ENCODE measurements around the gene HDAC7.

HDAC7 gene

DNA sequence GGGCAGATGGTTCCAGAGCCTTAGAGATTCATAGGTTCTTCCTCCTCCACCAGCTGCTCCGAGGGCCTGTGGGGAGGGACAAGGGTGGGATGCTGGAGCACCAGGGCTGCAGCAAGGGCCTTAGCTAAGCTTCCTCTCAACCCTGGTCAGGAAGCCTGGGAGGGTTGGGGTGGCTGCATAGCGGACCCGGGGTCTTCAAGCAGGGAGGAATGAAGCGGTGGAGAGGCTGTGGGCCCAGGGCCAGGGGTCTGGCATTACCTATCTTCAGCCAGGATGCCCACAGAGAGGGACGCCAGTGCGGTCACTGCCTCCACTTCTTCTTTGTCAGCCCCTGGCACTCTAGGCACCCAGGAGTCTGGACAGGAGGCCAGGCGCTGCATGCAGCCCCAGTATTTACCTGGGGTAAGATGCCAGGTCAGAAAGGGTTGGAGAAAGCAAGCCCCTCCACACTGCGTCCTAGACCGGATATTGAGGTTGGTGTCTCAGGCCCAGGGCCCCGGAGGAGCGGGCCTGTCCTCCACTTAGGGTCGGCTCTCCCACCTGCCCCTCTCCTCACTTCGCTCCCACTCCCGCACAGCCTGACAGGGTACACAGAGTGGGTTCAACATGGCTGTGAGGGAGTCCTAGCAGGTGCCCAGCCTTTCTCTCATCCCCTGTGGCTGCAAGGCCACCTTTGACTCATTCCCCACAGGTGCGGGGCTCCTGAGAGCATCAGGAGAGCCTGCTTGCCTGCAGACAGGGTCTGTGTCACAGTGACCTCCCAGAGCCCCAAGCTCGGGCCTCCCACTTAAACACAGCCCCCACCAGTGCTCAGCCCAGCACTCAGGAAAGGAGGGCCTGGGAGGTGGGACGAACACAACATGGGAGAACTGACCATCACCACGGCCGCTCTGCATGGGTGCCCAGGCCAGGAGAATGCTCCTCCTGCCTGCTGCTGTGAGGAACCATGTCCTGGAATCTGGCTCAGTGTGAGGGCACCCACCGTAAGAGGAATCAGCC is 35.6 kb downstream of the HDAC7 start:
- Histone ChIP-seq H3K27me3 (replicated peaks in 2 of 5; ENCODE audit: control insufficient read depth in 4 of 5, insufficient read depth in 5 of 5, low read length in 4 of 5) (no peaks in the 10 kb centered on the region), H3K4me1 (ENCODE audit: control extremely low read depth in 1 of 4, control insufficient read depth in 4 of 4, insufficient read depth in 4 of 4, low read length in 3 of 4) (peaks cover 0 to 12% (median 7%) of the 10 kb centered on the region in 4 experiments), H3K36me3 (ENCODE audit: control insufficient read depth in 4 of 4, insufficient read depth in 4 of 4, low read length in 3 of 4) (peaks cover 14 to 92% (median 77%) of the 10 kb centered on the region in 4 experiments), H3K27ac (ENCODE audit: insufficient read depth in 1 of 2, low read depth in 1 of 2, low read length in 2 of 2, poor library complexity in 1 of 2, severe bottlenecking in 2 of 2) (no peak overlapping the region), H3K9me3 (ENCODE audit: control extremely low read depth in 1 of 5, control insufficient read depth in 4 of 5, insufficient read depth in 2 of 5, low read depth in 1 of 5, low read length in 4 of 5) (no peaks in the 10 kb centered on the region), H3K4me3 (ENCODE audit: control insufficient read depth in 1 of 7, extremely low read depth in 1 of 7, insufficient read depth in 4 of 7, low read depth in 2 of 7, low read length in 6 of 7) (no peak overlapping the region)
- WGBS (ENCODE audit: insufficient coverage) = 96% methylated on average over 17 of the region's 20 CpGs
- POLR2A ChIA-PET = no interaction called here
- CTCF ChIA-PET = interaction anchor here (1.2 to 49.5 kb wide), 6 partner anchors 9 to 67 kb away, joined by 3 to 1391 read pairs (median 393); partner anchors contain the start of genes ENDOU, RAPGEF3 and RPAP3
- DNase-seq = no peak

DNA sequence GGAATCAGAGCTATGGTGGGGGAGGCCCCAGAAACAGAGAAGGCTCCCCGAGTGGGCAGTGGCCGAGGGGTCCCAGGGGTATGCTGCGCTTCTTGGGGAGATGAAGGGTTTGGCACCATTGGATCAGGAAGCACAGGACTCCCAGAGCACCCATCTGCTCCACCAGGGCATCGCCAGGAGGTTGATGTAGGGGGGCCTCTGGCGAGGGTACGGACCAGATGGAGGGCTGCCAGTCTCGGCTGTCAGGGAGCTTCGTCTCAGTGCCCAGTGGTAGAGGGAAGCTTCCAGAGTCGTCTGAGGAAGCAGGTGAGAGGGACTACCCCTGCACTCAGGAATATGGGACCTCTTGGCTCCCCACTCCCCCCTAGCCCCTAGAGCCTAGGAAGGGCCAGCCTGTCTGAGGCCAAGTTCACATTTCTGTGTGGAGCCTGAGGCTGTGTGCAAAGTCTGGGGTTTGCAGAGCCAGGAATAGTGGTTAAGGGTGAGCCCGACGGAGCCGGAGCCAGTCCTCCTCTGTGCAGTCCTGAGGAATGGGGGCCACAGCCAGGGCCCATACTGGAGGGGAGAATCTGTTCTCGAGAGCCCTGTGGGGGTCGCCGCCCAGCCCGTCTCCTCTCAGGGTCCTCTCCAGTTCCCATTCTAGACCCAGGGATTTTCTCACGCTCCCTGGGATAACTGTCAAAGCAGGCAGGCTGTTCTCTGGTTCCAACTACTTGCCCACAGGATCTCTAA is 36.5 kb downstream of the HDAC7 start:
- Histone ChIP-seq H3K27ac (ENCODE audit: insufficient read depth in 1 of 2, low read depth in 1 of 2, low read length in 2 of 2, poor library complexity in 1 of 2, severe bottlenecking in 2 of 2) (no peak overlapping the region), H3K4me3 (ENCODE audit: control insufficient read depth in 1 of 7, extremely low read depth in 1 of 7, insufficient read depth in 4 of 7, low read depth in 2 of 7, low read length in 6 of 7) (no peak overlapping the region), H3K9me3 (ENCODE audit: control extremely low read depth in 1 of 5, control insufficient read depth in 4 of 5, insufficient read depth in 2 of 5, low read depth in 1 of 5, low read length in 4 of 5) (no peaks in the 10 kb centered on the region), H3K36me3 (ENCODE audit: control insufficient read depth in 4 of 4, insufficient read depth in 4 of 4, low read length in 3 of 4) (peaks cover 10 to 83% (median 68%) of the 10 kb centered on the region in 4 experiments), H3K27me3 (replicated peaks in 2 of 5; ENCODE audit: control insufficient read depth in 4 of 5, insufficient read depth in 5 of 5, low read length in 4 of 5) (no peaks in the 10 kb centered on the region), H3K4me1 (ENCODE audit: control extremely low read depth in 1 of 4, control insufficient read depth in 4 of 4, insufficient read depth in 4 of 4, low read length in 3 of 4) (peaks cover 2 to 22% (median 16%) of the 10 kb centered on the region in 4 experiments)
- ChIA-PET CTCF (interaction anchor here (1.6 to 49.5 kb wide), 5 partner anchors 9 to 66 kb away, joined by 3 to 1391 read pairs (median 664); partner anchors contain the start of genes ENDOU, RAPGEF3 and RPAP3), POLR2A (interaction anchor here (1.0 kb wide), 1 partner anchor 17 kb away, joined by 3 read pairs; no protein-coding TSS in a partner anchor)
- 88% methylated on average over 8 of the region's 17 CpGs for WGBS (ENCODE audit: insufficient coverage)
- no peak for DNase-seq

DNA sequence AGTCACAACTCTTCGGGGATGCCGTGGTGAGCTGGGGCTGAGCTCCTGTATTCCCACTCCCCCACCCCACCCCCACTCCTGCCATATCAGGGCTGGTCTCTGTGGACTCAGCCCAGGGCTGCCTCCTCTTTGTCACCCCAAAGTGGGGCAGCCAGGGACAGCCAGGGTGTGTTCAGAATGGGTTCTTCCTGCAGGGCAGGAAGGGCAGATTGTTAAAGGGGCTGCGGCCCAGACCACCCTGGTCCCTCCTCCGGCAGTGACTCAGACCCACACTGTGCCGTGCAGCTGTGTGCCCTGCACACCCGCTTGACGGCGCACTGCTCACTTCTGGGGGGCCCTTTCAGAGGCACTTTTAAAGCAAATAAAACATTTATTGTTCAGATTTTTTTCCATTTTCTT is 37.3 kb downstream of the HDAC7 start:
- peaks cover 5 to 30% (median 24%) of the 10 kb centered on the region in 4 experiments for H3K4me1 ChIP-seq (ENCODE audit: control extremely low read depth in 1 of 4, control insufficient read depth in 4 of 4, insufficient read depth in 4 of 4, low read length in 3 of 4)
- no peak overlapping the region for H3K4me3 ChIP-seq (ENCODE audit: control insufficient read depth in 1 of 7, extremely low read depth in 1 of 7, insufficient read depth in 4 of 7, low read depth in 2 of 7, low read length in 6 of 7)
- H3K36me3 ChIP-seq (ENCODE audit: control insufficient read depth in 4 of 4, insufficient read depth in 4 of 4, low read length in 3 of 4) = peaks cover 10 to 74% (median 60%) of the 10 kb centered on the region in 4 experiments
- no peaks in the 10 kb centered on the region for H3K9me3 ChIP-seq (ENCODE audit: control extremely low read depth in 1 of 5, control insufficient read depth in 4 of 5, insufficient read depth in 2 of 5, low read depth in 1 of 5, low read length in 4 of 5)
- 68% methylated on average over 6 of the region's 8 CpGs for whole genome bisulfite sequencing (ENCODE audit: insufficient coverage)
- ChIA-PET CTCF (interaction anchor here (0.7 to 49.5 kb wide), 12 partner anchors 7 to 361 kb away, joined by 3 to 1391 read pairs (median 4); partner anchors contain the start of genes ENDOU, RAPGEF3 and RPAP3), POLR2A (interaction anchor here (1.0 kb wide), 1 partner anchor 16 kb away, joined by 3 read pairs; no protein-coding TSS in a partner anchor)
- no peak overlapping the region for H3K27ac ChIP-seq (ENCODE audit: insufficient read depth in 1 of 2, low read depth in 1 of 2, low read length in 2 of 2, poor library complexity in 1 of 2, severe bottlenecking in 2 of 2)
- H3K27me3 ChIP-seq (replicated peaks in 2 of 5; ENCODE audit: control insufficient read depth in 4 of 5, insufficient read depth in 5 of 5, low read length in 4 of 5) = no peaks in the 10 kb centered on the region
- DNase-seq = peak in 2 of 3 donors; percentile 52 to 56

DNA sequence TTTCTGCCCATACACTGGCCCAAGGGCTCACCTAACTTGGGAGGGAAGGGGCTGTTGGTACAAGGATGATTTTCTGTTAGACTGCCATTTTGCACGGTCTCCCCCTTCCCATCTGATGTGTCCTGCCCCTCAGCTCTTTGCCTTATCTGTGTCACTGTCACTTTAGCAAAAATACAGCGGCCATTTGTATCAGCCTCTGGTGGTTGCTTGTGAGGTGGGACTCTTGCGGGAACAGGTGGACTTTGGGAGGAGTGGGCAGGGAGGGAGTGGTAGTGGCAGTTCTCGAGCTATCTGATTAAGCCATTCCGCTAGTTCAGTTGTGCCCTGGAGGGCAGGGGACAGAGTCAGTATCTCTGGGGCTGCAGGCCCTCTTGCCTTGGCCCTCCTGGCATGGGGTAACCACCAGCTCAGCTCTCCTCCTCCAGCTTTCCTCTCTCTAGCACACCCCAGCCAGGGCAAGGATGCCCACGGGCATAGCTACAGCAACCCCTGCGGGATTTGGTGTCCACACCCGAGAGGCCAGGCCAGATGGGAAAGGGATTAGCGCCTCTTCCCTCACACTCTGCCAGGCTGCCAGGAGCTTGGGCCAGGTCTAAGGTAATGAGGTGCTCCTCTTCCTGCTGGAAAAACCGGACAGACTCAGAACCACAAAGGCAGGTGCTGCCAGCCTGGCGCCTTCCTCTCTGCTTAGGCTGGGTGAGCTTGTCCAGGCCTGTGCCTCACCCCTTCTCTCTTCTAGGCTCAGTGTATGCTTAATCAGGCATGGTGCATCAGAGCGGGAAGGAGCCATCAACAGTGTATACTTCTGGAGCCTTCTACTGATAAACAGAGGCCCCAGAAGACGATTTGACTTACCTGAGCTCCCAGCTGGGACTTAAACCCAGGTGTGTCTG is 38.0 kb downstream of the HDAC7 start:
- Histone ChIP-seq H3K36me3 (ENCODE audit: control insufficient read depth in 4 of 4, insufficient read depth in 4 of 4, low read length in 3 of 4) (peaks cover 6 to 68% (median 54%) of the 10 kb centered on the region in 4 experiments), H3K9me3 (ENCODE audit: control extremely low read depth in 1 of 5, control insufficient read depth in 4 of 5, insufficient read depth in 2 of 5, low read depth in 1 of 5, low read length in 4 of 5) (no peaks in the 10 kb centered on the region), H3K27me3 (replicated peaks in 2 of 5; ENCODE audit: control insufficient read depth in 4 of 5, insufficient read depth in 5 of 5, low read length in 4 of 5) (no peaks in the 10 kb centered on the region), H3K4me3 (ENCODE audit: control insufficient read depth in 1 of 7, extremely low read depth in 1 of 7, insufficient read depth in 4 of 7, low read depth in 2 of 7, low read length in 6 of 7) (no peak overlapping the region), H3K27ac (ENCODE audit: insufficient read depth in 1 of 2, low read depth in 1 of 2, low read length in 2 of 2, poor library complexity in 1 of 2, severe bottlenecking in 2 of 2) (peak overlapping the region in 1 of 2 experiments; percentile 45), H3K4me1 (ENCODE audit: control extremely low read depth in 1 of 4, control insufficient read depth in 4 of 4, insufficient read depth in 4 of 4, low read length in 3 of 4) (peaks cover 7 to 36% (median 30%) of the 10 kb centered on the region in 4 experiments)
- POLR2A ChIA-PET = interaction anchor here (1.0 kb wide), 1 partner anchor 15 kb away, joined by 3 read pairs; no protein-coding TSS in a partner anchor
- DNase-seq = no peak
- WGBS (ENCODE audit: insufficient coverage) = 96% methylated on average over 10 of the region's 13 CpGs
- CTCF ChIA-PET = interaction anchor here (0.7 to 49.5 kb wide), 15 partner anchors 7 to 362 kb away, joined by 3 to 1391 read pairs (median 4); partner anchors contain the start of genes ENDOU, RAPGEF3 and RPAP3

DNA sequence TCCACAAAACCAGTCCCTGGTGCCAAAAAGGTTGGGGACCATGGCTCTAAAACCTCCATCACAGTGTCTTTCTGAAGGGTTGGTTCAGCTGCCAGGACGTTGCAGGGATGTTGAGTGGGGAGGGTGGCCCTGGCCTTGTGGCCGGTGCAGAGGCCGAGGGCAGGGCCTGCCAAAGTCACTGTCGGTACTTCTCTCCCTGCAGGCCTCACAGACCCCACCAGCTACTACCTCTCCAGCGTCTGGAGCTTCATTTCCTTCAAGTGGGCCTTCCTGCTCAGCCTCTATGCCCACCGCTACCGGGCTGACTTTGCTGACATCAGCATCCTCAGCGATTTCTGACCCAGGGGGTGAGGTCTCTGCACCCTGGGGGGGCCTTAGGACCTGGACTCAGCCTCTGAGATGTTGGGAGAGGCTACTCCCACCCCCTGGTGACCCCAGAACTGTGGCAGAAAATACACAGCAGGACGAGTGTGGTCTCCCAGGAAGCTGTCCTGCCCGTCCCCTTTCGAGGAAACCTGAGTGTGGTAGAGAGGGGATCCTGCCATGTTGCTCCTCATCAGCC is 39.7 kb downstream of the HDAC7 start:
- Histone ChIP-seq H3K9me3 (ENCODE audit: control extremely low read depth in 1 of 5, control insufficient read depth in 4 of 5, insufficient read depth in 2 of 5, low read depth in 1 of 5, low read length in 4 of 5) (no peaks in the 10 kb centered on the region), H3K36me3 (ENCODE audit: control insufficient read depth in 4 of 4, insufficient read depth in 4 of 4, low read length in 3 of 4) (peaks cover 0 to 51% (median 37%) of the 10 kb centered on the region in 4 experiments), H3K4me1 (ENCODE audit: control extremely low read depth in 1 of 4, control insufficient read depth in 4 of 4, insufficient read depth in 4 of 4, low read length in 3 of 4) (peaks cover 9 to 53% (median 47%) of the 10 kb centered on the region in 4 experiments), H3K27ac (ENCODE audit: insufficient read depth in 1 of 2, low read depth in 1 of 2, low read length in 2 of 2, poor library complexity in 1 of 2, severe bottlenecking in 2 of 2) (no peak overlapping the region), H3K27me3 (replicated peaks in 2 of 5; ENCODE audit: control insufficient read depth in 4 of 5, insufficient read depth in 5 of 5, low read length in 4 of 5) (no peaks in the 10 kb centered on the region), H3K4me3 (ENCODE audit: control insufficient read depth in 1 of 7, extremely low read depth in 1 of 7, insufficient read depth in 4 of 7, low read depth in 2 of 7, low read length in 6 of 7) (no peak overlapping the region)
- DNase-seq = no peak
- CTCF ChIA-PET = interaction anchor here (0.7 to 49.5 kb wide), 11 partner anchors 9 to 80 kb away, joined by 3 to 1391 read pairs (median 17); partner anchors contain the start of genes ENDOU, RAPGEF3 and RPAP3
- POLR2A ChIA-PET = interaction anchor here (0.5 kb wide), 1 partner anchor 8 kb away, joined by 3 read pairs; no protein-coding TSS in a partner anchor
- WGBS (ENCODE audit: insufficient coverage) = 87% methylated on average over 11 of the region's 11 CpGs
